GM18502 (cell line): ENCODE measurements around the gene TSHZ2.
"Not testable (repeated sequence)": the region's sequence is repeated elsewhere in the genome, so short reads cannot be mapped to it uniquely, and the experiment has no call there.

Experiments
- ATAC-seq: cut with Tn5 transposase; IDR thresholded peaks from one replicate; pipeline ENCODE4 v1.9.1; 2021; ENCODE audit warnings: mild to moderate bottlenecking; ENCODE audit not compliant: unreplicated experiment, poor library complexity

TSHZ2 gene

DNA sequence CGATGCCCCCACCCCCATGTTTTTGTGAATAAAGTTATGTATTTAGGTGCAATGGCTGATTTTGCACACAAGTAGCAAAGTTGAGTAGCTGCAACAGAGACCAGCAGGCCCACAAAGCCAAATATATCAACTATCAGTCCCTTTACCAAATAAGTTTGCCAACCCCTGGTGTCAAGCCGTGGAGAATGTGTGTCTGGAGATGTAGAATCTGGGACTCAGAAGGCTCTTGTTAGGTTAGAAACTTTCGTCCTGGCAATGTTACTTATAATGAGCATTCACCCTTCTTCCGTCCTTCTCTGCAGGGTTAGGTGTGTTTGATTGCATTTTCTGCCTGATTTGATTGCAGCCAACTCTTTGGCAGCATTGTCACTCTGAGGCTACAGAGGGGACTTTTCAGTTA is 563.7 kb downstream of the TSHZ2 start:
- no peak for ATAC-seq

DNA sequence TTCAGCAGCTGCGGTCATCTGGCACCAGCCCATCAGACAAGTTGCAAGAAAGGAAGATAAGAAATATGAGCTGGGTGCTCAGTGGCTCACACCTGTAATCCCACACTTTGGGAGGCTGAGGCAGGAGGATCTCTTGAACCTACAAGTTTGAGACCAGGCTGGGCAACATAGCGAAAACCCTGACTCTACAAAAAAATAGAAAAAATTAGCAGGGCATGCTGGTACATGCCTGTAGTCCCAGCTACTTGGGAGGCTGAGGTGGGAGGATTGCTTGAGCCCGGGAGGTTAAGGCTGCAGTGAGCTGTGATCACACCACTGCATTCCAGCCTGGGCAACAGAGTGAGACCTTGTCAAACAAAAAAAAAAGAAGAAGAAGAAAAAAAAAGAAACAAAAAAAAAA is 564.2 kb downstream of the TSHZ2 start:
- not testable (repeated sequence) for ATAC-seq

DNA sequence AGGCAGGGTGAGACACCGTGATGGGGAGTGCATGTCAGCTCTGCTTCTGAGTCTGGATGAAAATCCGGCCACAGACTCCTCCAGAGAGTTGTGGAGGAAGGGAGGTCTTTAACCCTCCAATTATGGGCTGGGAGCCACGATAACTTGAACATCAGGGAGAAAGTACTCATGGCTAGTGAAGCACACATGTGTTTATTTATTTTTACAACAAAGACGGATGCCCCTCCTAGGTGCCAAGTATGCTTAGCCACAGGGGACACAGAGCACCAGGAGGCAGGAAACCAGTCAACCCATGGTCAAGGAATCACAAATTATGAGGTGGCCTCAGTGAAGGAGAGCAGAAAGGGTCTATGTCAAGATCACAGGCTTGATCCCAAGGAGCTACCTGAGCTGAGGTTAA is 567.4 kb downstream of the TSHZ2 start:
- ATAC-seq, result no peak
